Astrocyte (in vitro differentiated cells and primary cell): ENCODE measurements around the gene KLHL18. TPM values are rescaled to one million over a fixed set of nuclear protein-coding genes. Genes with fewer than 3 reads are reported as not detected.

Source experiments
- DNase-seq: peaks from one replicate; pipeline ENCODE4 v3.0.0-alpha.2; 2010; ENCODE audit warnings: low read depth
- FAIRE-seq: peaks from 2 replicates; lab custom pipeline; 2011; peaks lifted over from hg19 to GRCh38; lab: Jason Lieb, UNC
- H2AFZ ChIP-seq: 2 replicates; pipeline ENCODE4 v1.6.0; 2012; ENCODE audit warnings: low read depth, low read length, inconsistent platforms
- H3K27ac ChIP-seq: 2 replicates; pipeline ENCODE4 v1.5.1; 2011; ENCODE audit warnings: low read depth, low read length, inconsistent platforms
- H3K27me3 ChIP-seq: 2 replicates; pipeline ENCODE4 v1.6.0; 2011; ENCODE audit warnings: low read length, inconsistent platforms; ENCODE audit not compliant: insufficient read depth
- H3K36me3 ChIP-seq: 2 replicates; pipeline ENCODE4 v1.5.1; 2011; ENCODE audit warnings: low read length, inconsistent platforms; ENCODE audit not compliant: insufficient read depth
- H3K4me1 ChIP-seq: 2 replicates; pipeline ENCODE4 v1.5.1; 2011; ENCODE audit warnings: low read length, inconsistent platforms; ENCODE audit not compliant: insufficient read depth
- H3K4me2 ChIP-seq: 2 replicates; pipeline ENCODE4 v1.6.0; 2012; ENCODE audit warnings: low read length, inconsistent platforms
- H3K4me3 ChIP-seq: 2 replicates; pipeline ENCODE4 v1.5.1; 2011; ENCODE audit warnings: low read depth, mild to moderate bottlenecking, low read length, inconsistent platforms; ENCODE audit not compliant: insufficient read depth
- H3K79me2 ChIP-seq: 2 replicates; pipeline ENCODE4 v1.6.0; 2012; ENCODE audit warnings: mild to moderate bottlenecking, low read length, inconsistent platforms; ENCODE audit not compliant: insufficient read depth
- H3K9ac ChIP-seq: 2 replicates; pipeline ENCODE4 v1.6.0; 2012; ENCODE audit warnings: mild to moderate bottlenecking, low read length, inconsistent platforms
- H3K9me3 ChIP-seq: 2 replicates; pipeline ENCODE4 v1.5.1; 2012; ENCODE audit warnings: low read depth, mild to moderate bottlenecking, low read length, inconsistent platforms; ENCODE audit not compliant: insufficient read depth
- H4K20me1 ChIP-seq: 2 replicates; pipeline ENCODE4 v1.6.0; 2012; ENCODE audit warnings: low read length, inconsistent platforms; ENCODE audit not compliant: insufficient read depth
- H3K27ac Mint-ChIP-seq: one replicate; pipeline ENCODE4 v1.8.0; 2021; ENCODE audit warnings: mild to moderate bottlenecking, mixed read lengths; ENCODE audit not compliant: unreplicated experiment
- H3K27me3 Mint-ChIP-seq: one replicate; pipeline ENCODE4 v1.8.0; 2021; ENCODE audit warnings: low read depth, mixed read lengths; ENCODE audit not compliant: unreplicated experiment
- H3K36me3 Mint-ChIP-seq: one replicate; pipeline ENCODE4 v1.8.0; 2021; ENCODE audit warnings: low read depth, mixed read lengths; ENCODE audit not compliant: unreplicated experiment
- H3K4me1 Mint-ChIP-seq: one replicate; pipeline ENCODE4 v1.8.0; 2021; ENCODE audit warnings: low read depth, mixed read lengths; ENCODE audit not compliant: unreplicated experiment
- H3K4me3 Mint-ChIP-seq: one replicate; pipeline ENCODE4 v1.8.0; 2021; ENCODE audit warnings: mild to moderate bottlenecking, moderate library complexity, mixed read lengths; ENCODE audit not compliant: unreplicated experiment
- H3K9me3 Mint-ChIP-seq: one replicate; pipeline ENCODE4 v1.8.0; 2021; ENCODE audit warnings: mild to moderate bottlenecking, mixed read lengths; ENCODE audit not compliant: unreplicated experiment
- EZH2 ChIP-seq: IDR thresholded peaks from 2 replicates; pipeline ENCODE4 v1.6.1; 2012; ENCODE audit warnings: mild to moderate bottlenecking, low read length, inconsistent platforms; ENCODE audit not compliant: insufficient read depth
- total RNA-seq: library from RNA; stranded (reverse); gene quantifications from 2 replicates; pipeline ENCODE4 v1.2.1, GENCODE V29; 2021
- TF ChIP-seq, protein P1 (sequence below): IDR thresholded peaks from 2 replicates; pipeline ENCODE4 v1.5.1; 2011; ENCODE audit warnings: low read depth, mild to moderate bottlenecking, inconsistent platforms, low read length, moderate library complexity; ENCODE audit not compliant: insufficient read depth

The KLHL18 gene
- total RNA-seq, 1 donor from 2014 or later: 53.2 TPM

DNA sequence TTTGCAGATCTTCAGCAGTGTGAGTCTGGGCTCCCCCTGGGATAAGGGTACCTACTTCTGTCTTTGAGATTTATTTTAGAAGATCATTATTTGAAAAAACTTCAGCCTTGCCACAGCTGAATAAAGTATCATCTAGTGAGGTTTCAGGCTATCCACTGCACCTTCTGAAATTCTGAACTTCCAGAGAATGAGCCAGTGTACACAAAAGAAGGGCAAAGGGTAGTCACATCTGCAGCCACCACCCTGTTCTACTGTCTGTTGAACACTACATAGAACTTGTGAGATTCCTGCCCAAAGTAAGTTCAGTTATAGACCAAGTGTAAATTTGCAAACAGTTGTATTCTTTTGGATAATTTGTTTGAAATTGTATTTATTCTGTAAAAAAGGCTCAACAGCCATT, 60.1 kb downstream of the KLHL18 start:
- Mint-ChIP-seq H3K4me3 (no peak overlapping the region), H3K27ac (no peak overlapping the region), H3K36me3 (peaks cover 47% of the 10 kb centered on the region), H3K27me3 (no peaks in the 10 kb centered on the region), H3K9me3 (no peaks in the 10 kb centered on the region), H3K4me1 (peaks cover 26% of the 10 kb centered on the region)
- peaks cover 33% of the 10 kb centered on the region for H3K36me3 ChIP-seq
- DNase-seq (no peak), FAIRE-seq (no peak)
- no peak overlapping the region for H3K9ac ChIP-seq
- H3K4me3 ChIP-seq: no peak overlapping the region
- H3K4me1 ChIP-seq: no peaks in the 10 kb centered on the region
- TF ChIP-seq EZH2: no peak
- TF ChIP-seq, protein P1, sequence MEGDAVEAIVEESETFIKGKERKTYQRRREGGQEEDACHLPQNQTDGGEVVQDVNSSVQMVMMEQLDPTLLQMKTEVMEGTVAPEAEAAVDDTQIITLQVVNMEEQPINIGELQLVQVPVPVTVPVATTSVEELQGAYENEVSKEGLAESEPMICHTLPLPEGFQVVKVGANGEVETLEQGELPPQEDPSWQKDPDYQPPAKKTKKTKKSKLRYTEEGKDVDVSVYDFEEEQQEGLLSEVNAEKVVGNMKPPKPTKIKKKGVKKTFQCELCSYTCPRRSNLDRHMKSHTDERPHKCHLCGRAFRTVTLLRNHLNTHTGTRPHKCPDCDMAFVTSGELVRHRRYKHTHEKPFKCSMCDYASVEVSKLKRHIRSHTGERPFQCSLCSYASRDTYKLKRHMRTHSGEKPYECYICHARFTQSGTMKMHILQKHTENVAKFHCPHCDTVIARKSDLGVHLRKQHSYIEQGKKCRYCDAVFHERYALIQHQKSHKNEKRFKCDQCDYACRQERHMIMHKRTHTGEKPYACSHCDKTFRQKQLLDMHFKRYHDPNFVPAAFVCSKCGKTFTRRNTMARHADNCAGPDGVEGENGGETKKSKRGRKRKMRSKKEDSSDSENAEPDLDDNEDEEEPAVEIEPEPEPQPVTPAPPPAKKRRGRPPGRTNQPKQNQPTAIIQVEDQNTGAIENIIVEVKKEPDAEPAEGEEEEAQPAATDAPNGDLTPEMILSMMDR: no peak
- no peak overlapping the region for H2AFZ ChIP-seq
- peaks cover 16% of the 10 kb centered on the region for H4K20me1 ChIP-seq
- no peak overlapping the region for H3K27ac ChIP-seq
- H3K4me2 ChIP-seq: no peak overlapping the region
- no peaks in the 10 kb centered on the region for H3K27me3 ChIP-seq
- H3K79me2 ChIP-seq: no peaks in the 10 kb centered on the region
- no peaks in the 10 kb centered on the region for H3K9me3 ChIP-seq

DNA sequence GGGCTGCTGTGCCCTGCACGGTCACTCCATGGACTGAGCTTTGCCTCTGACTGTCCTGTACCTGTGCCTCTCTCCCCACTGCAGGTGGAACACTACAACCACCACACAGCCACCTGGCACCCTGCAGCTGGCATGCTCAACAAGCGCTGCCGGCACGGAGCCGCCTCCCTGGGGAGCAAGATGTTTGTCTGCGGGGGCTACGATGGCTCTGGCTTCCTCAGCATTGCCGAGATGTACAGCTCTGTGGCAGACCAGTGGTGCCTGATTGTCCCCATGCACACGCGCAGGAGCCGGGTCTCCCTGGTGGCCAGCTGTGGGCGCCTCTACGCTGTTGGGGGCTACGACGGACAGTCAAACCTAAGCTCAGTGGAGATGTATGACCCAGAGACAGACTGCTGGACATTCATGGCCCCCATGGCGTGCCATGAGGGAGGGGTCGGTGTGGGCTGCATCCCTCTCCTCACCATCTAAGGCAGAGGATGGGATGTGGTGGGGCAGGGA, 60.8 kb downstream of the KLHL18 start:
- no peak for DNase-seq
- Mint-ChIP-seq H3K27me3 (no peaks in the 10 kb centered on the region), H3K27ac (no peak overlapping the region), H3K4me1 (peaks cover 26% of the 10 kb centered on the region), H3K4me3 (no peak overlapping the region), H3K9me3 (no peaks in the 10 kb centered on the region), H3K36me3 (peaks cover 43% of the 10 kb centered on the region)
- H3K4me2 ChIP-seq: no peak overlapping the region
- H3K4me1 ChIP-seq: no peaks in the 10 kb centered on the region
- no peak for TF ChIP-seq EZH2
- TF ChIP-seq, protein P1: no peak
- no peak for FAIRE-seq
- H3K79me2 ChIP-seq: no peaks in the 10 kb centered on the region
- H3K27me3 ChIP-seq: no peaks in the 10 kb centered on the region
- no peaks in the 10 kb centered on the region for H3K9me3 ChIP-seq
- no peak overlapping the region for H2AFZ ChIP-seq
- no peak overlapping the region for H3K9ac ChIP-seq
- no peak overlapping the region for H3K4me3 ChIP-seq
- no peak overlapping the region for H3K27ac ChIP-seq
- peaks cover 32% of the 10 kb centered on the region for H3K36me3 ChIP-seq
- H4K20me1 ChIP-seq: peaks cover 17% of the 10 kb centered on the region

GRCh38 chr3:47344971-47345370, 62.2 kb downstream of the KLHL18 start:
- Histone ChIP-seq H3K9ac (no peak overlapping the region), H3K27me3 (no peaks in the 10 kb centered on the region), H3K4me3 (no peak overlapping the region), H3K4me2 (no peak overlapping the region), H3K79me2 (no peaks in the 10 kb centered on the region), H4K20me1 (peaks cover 17% of the 10 kb centered on the region), H3K9me3 (no peaks in the 10 kb centered on the region), H3K27ac (no peak overlapping the region), H2AFZ (no peak overlapping the region), H3K4me1 (no peaks in the 10 kb centered on the region), H3K36me3 (peaks cover 27% of the 10 kb centered on the region)
- DNase-seq: no peak
- Mint-ChIP-seq H3K27me3 (no peaks in the 10 kb centered on the region), H3K36me3 (peaks cover 40% of the 10 kb centered on the region), H3K4me3 (no peak overlapping the region), H3K27ac (no peak overlapping the region), H3K4me1 (peaks cover 26% of the 10 kb centered on the region), H3K9me3 (no peaks in the 10 kb centered on the region)
- no peak for FAIRE-seq
- TF ChIP-seq EZH2: no peak
- TF ChIP-seq, protein P1: no peak
